ENCODE results near the gene MINDY3.

GRCh38 chr10:15849316-15849715, 11.0 kb downstream of the MINDY3 start:
- TF ChIP-seq CTCF (tag by site-specific recombination; IDR thresholded peaks at IDR 0.05) (no peak), YY1 (tag by site-specific recombination; IDR thresholded peaks at IDR 0.05) (no peak), ZNF311 (tag by site-specific recombination; IDR thresholded peaks at IDR 0.05; ENCODE audit: borderline replicate concordance) (no peak), ZNF76 (tag by site-specific recombination; IDR thresholded peaks at IDR 0.05; ENCODE audit: borderline replicate concordance, low read depth) (no peak), GLI4 (tag by site-specific recombination; IDR thresholded peaks at IDR 0.05) (no peak), HOXA7 (CRISPR knock-in tag; IDR thresholded peaks at IDR 0.05; ENCODE audit: borderline replicate concordance) (no peak)

All from HEK293 (cell line).